Heart left ventricle (tissue), 16 donors: Measurements from ENCODE around the gene DMKN. TPM values are rescaled to one million over a fixed set of nuclear protein-coding genes. Genes with fewer than 3 reads are reported as not detected.

ENCODE experiments used
- ATAC-seq, 4 donors: fragments of 200-7000 bp; cut with Tn5 transposase; one replicate each; pipeline ENCODE4 v1.9.1; 2020 to 2022; ENCODE audit warnings: moderate library complexity in 4 of 4, mild to moderate bottlenecking in 3 of 4, moderate number of reproducible peaks in 1 of 4
- DNase-seq, 5 donors: peaks; one replicate each; pipeline ENCODE4 v3.0.0-alpha.2; 2020
- H3K27ac ChIP-seq, 12 donors: fragments of 200-600 bp; sonication (generic) in 4 of 12; one replicate each; pipeline versions ENCODE4 v1.5.0 to v1.8.0; 2016 to 2022; ENCODE audit warnings: mild to moderate bottlenecking in 2 of 12
- H3K27me3 ChIP-seq, 9 donors: fragments of 200-600 bp; sonication (generic) in 2 of 9; one replicate each; pipeline versions ENCODE4 v1.5.1 to v1.8.0; 2016 to 2022; ENCODE audit warnings: mild to moderate bottlenecking in 3 of 9
- H3K36me3 ChIP-seq, 9 donors: fragments of 200-600 bp; sonication (generic) in 2 of 9; one replicate each; pipeline versions ENCODE4 v1.5.0 to v1.8.0; 2018 to 2022; ENCODE audit warnings: mild to moderate bottlenecking in 2 of 9
- H3K4me1 ChIP-seq, 12 donors: fragments of 200-600 bp; sonication (generic) in 4 of 12; one replicate each; pipeline versions ENCODE4 v1.5.0 to v1.8.0; 2016 to 2022; ENCODE audit warnings: mild to moderate bottlenecking in 3 of 12
- H3K4me3 ChIP-seq, 12 donors: fragments of 200-600 bp; sonication (generic) in 4 of 12; one replicate each; pipeline versions ENCODE4 v1.5.0 to v1.8.0; 2017 to 2022; ENCODE audit warnings: mild to moderate bottlenecking in 9 of 12, moderate library complexity in 4 of 12
- H3K9me3 ChIP-seq, 12 donors: fragments of 200-600 bp; sonication (generic) in 4 of 12; one replicate each; pipeline versions ENCODE4 v1.5.0 to v1.8.0; 2016 to 2022; ENCODE audit warnings: mild to moderate bottlenecking in 1 of 12
- CTCF ChIP-seq, 12 donors: fragments of 200-600 bp; sonication (generic) in 4 of 12; IDR thresholded peaks; one replicate each; pipeline versions ENCODE4 v1.5.0 to v1.8.0; 2018 to 2022; ENCODE audit warnings: antibody characterized with exemption in 12 of 12, mild to moderate bottlenecking in 5 of 12
- POLR2A ChIP-seq, 2 donors: fragments of 450-650 bp; IDR thresholded peaks; one replicate each; pipeline ENCODE4 v1.6.1; 2017; ENCODE audit warnings: antibody characterized with exemption in 2 of 2, mild to moderate bottlenecking in 2 of 2, moderate library complexity in 2 of 2
- WGBS, 4 donors: extraction: QIAGEN DNeasy Blood & Tissue Kit in 2 of 4; methylation state at CpG; one replicate each; pipeline versions ENCODE4 v1.1.5 to v1.1.7; 2013 to 2018; 5-methylcytosine and 5-hydroxymethylcytosine counted together
- intact Hi-C, 10 donors: fragments of 100-400 bp; cut with DNase I; formaldehyde crosslinking; loops; one replicate each; pipeline versions ENCODE4 v1.11.1 to v1.14.2; 2022
- polyA plus RNA-seq, 2 donors: library from polyadenylated mRNA; stranded (reverse); fragments of 200-250 nt; gene quantifications; one replicate each; pipeline ENCODE4 v1.2.3, GENCODE V29; 2013
- total RNA-seq, 9 donors: library from RNA; depleted of rRNA in 2 of 9; stranded (reverse); fragments of >200 nt in 2 of 9; fragmentation: NEBNext Ultra II Directional in 3 of 9; extraction: Animal tissue kit (Norgen Biotek cat#: 25700) in 3 of 9; gene quantifications; one replicate each; pipeline versions ENCODE4 v1.1.0 to v1.2.4, GENCODE V29; 2016 to 2023
- donor health status: ischemic (EF 13 %, LVEDD 7.1; RV severe dilation, severe dysfunction).
- donor health status: healthy with polysubstance abuse.
- donor health status: DM: no; HTN: yes; CAD: no.
- donor health status: DM: no; HTN: no; CAD: no.
- donor health status: ischemic (EF 25% LVEDD 6.9; RV normal size, moderate dysfunction).
- donor health status: ischemic (EF 25% LVEDD 5.7; RV mildly dilated, moderate dysfunction).
- donor health status: healthy.
- donor health status: DM: yes; HTN: yes; CAD: no.
- donor health status: ischemic (EF 35%, LVEDD 5.7; RV mildly dilated, moderate dysfunction).
- donor health status: nonischemic (EF 11% LVEDD 7.7; RV severe dilation, severe dysfunction).
- donor health status: DM: yes; HTN: yes; CAD: no.
- donor health status: PGD.
- donor health status: ischemic (EF 29% LVEDD 5.4; RV normal size, mild dysfunction).
- donor health status: nonischemic (EF 23%, LVEDD 6.1; RV moderate dilation, normal function).

The DMKN gene
- total and polyA plus RNA-seq, 11 donors = 7.8 to 38.8 (median 13.0) TPM

- Histone ChIP-seq H3K36me3 (no peaks in the 10 kb centered on the region), H3K4me1 (peaks cover 0 to 7% (median 2%) of the 10 kb centered on the region in 12 donors), H3K4me3 (no peak overlapping the region), H3K27me3 (peaks cover 0 to 3% (median 0%) of the 10 kb centered on the region in 9 donors), H3K9me3 (no peaks in the 10 kb centered on the region), H3K27ac (no peak overlapping the region)
- TF ChIP-seq CTCF (IDR thresholded peaks at IDR 0.05) (no peak), POLR2A (IDR thresholded peaks at IDR 0.05) (no peak)
- DNase-seq (no peak), ATAC-seq (no peak)
- intact Hi-C loops = loop anchor here in 4 of 10 donors (5.0 kb wide), 3 partner anchors 147 to 232 kb away; partner anchors contain the start of gene USF2 (in 1 of the 4)
- WGBS, 4 donors = 72 to 87% (median 77%) methylated on average over 9 of the region's 9 CpGs
These were observed 14.4 kb downstream of the DMKN start for GRCh38 chr19:35498984-35499527.

- Histone ChIP-seq H3K27ac (no peak overlapping the region), H3K27me3 (peaks cover 0 to 3% (median 0%) of the 10 kb centered on the region in 9 donors), H3K9me3 (no peaks in the 10 kb centered on the region), H3K36me3 (no peaks in the 10 kb centered on the region), H3K4me1 (peaks cover 0 to 7% (median 2%) of the 10 kb centered on the region in 12 donors), H3K4me3 (no peak overlapping the region)
- DNase-seq (no peak), ATAC-seq (no peak)
- TF ChIP-seq CTCF (IDR thresholded peaks at IDR 0.05) (no peak), POLR2A (IDR thresholded peaks at IDR 0.05) (no peak)
- WGBS, 4 donors = 75 to 98% (median 85%) methylated on average over 3 of the region's 3 CpGs
- intact Hi-C loops = loop anchor here in 4 of 10 donors (5.0 kb wide), 3 partner anchors 146 to 231 kb away; partner anchors contain the start of gene USF2 (in 1 of the 4)
These were observed 15.2 kb downstream of the DMKN start for GRCh38 chr19:35498220-35498619.

GRCh38 chr19:35497406-35497805, 16.0 kb downstream of the DMKN start:
- 75 to 89% (median 81%) methylated on average over 14 of the region's 14 CpGs for WGBS, 4 donors
- intact Hi-C loops = loop anchor here in 5 of 10 donors (2.0 to 5.0 kb wide), 4 partner anchors 145 to 230 kb away; partner anchors contain the start of gene USF2 (in 1 of the 5)
- no peak overlapping the region for H3K4me3 ChIP-seq
- H3K27ac ChIP-seq = no peak overlapping the region
- DNase-seq = no peak
- no peaks in the 10 kb centered on the region for H3K36me3 ChIP-seq
- no peaks in the 10 kb centered on the region for H3K9me3 ChIP-seq
- H3K27me3 ChIP-seq = peaks cover 0 to 3% (median 0%) of the 10 kb centered on the region in 9 donors
- TF ChIP-seq CTCF (IDR thresholded peaks at IDR 0.05) (no peak), POLR2A (IDR thresholded peaks at IDR 0.05) (no peak)
- H3K4me1 ChIP-seq = peaks cover 0 to 7% (median 2%) of the 10 kb centered on the region in 12 donors
- no peak for ATAC-seq
